Neural cell (in vitro differentiated cells): ENCODE results near the gene DHX30. TPM values are rescaled to one million over a fixed set of nuclear protein-coding genes. Genes with fewer than 3 reads are reported as not detected.

Experiments
- H2AFZ ChIP-seq: fragments of 200-600, 300-800 bp; sonication (generic), shearing (Covaris generic); 2 replicates; pipeline ENCODE4 v1.6.0; 2014; ENCODE audit warnings: low read depth, mild to moderate bottlenecking, antibody characterized with exemption, low read length, moderate library complexity
- H3F3A ChIP-seq: fragments of 200-600 bp; shearing (Covaris generic); 2 replicates; pipeline ENCODE4 v1.6.1; 2016; ENCODE audit warnings: mild to moderate bottlenecking, moderate library complexity, mixed read lengths, antibody characterized with exemption, low read length; ENCODE audit not compliant: insufficient read depth, poor library complexity, severe bottlenecking
- H3K27ac ChIP-seq: fragments of 200-600, 300-800 bp; sonication (generic), shearing (Covaris generic); 2 replicates; pipeline ENCODE4 v1.5.1; 2014; ENCODE audit warnings: mild to moderate bottlenecking, low read length, moderate library complexity
- H3K27me3 ChIP-seq: fragments of 300-800, 200-600 bp; sonication (generic), shearing (Covaris generic); 2 replicates; pipeline ENCODE4 v1.6.0; 2014; ENCODE audit warnings: mild to moderate bottlenecking, low read depth, low read length, moderate library complexity; ENCODE audit not compliant: insufficient read depth
- H3K36me3 ChIP-seq: fragments of 300-800, 200-600 bp; sonication (generic), shearing (Covaris generic); 2 replicates; pipeline ENCODE4 v1.5.1; 2014; ENCODE audit warnings: mild to moderate bottlenecking, antibody characterized with exemption, low read length, moderate library complexity; ENCODE audit not compliant: insufficient read depth
- H3K4me2 ChIP-seq: fragments of 300-800, 200-600 bp; sonication (generic), shearing (Covaris generic); 2 replicates; pipeline ENCODE4 v1.6.0; 2014; ENCODE audit warnings: mild to moderate bottlenecking, low read length
- H3K4me3 ChIP-seq: fragments of 300-800, 200-600 bp; sonication (generic), shearing (Covaris generic); 2 replicates; pipeline ENCODE4 v1.5.1; 2014; ENCODE audit warnings: mild to moderate bottlenecking, low read length, moderate library complexity
- H3K79me2 ChIP-seq: fragments of 200-600 bp; shearing (Covaris generic); replicated peaks from 2 replicates; pipeline ENCODE4 v1.6.0; 2014; ENCODE audit warnings: mild to moderate bottlenecking, low read length, moderate library complexity; ENCODE audit not compliant: insufficient read depth
- H3K9ac ChIP-seq: fragments of 300-800, 200-600 bp; sonication (generic), shearing (Covaris generic); 2 replicates; pipeline ENCODE4 v1.6.1; 2016; ENCODE audit warnings: mild to moderate bottlenecking, low read length, mixed read lengths
- H3K9me2 ChIP-seq: fragments of 200-600 bp; shearing (Covaris generic); 2 replicates; pipeline ENCODE4 v1.6.1; 2016; ENCODE audit warnings: mild to moderate bottlenecking, low read length, mixed read lengths; ENCODE audit not compliant: insufficient read depth
- H3K9me3 ChIP-seq: fragments of 200-600, 300-800 bp; sonication (generic), shearing (Covaris generic); 2 replicates; pipeline ENCODE4 v1.6.1; 2016; ENCODE audit warnings: mild to moderate bottlenecking, mixed run types, low read length, moderate library complexity, mixed read lengths
- H4K20me1 ChIP-seq: fragments of 200-600 bp; shearing (Covaris generic); 2 replicates; pipeline ENCODE4 v1.6.1; 2016; ENCODE audit warnings: mild to moderate bottlenecking, mixed run types; ENCODE audit not compliant: insufficient read depth
- EP300 ChIP-seq: fragments of 450-650 bp; conservative IDR thresholded peaks from 2 replicates; pipeline ENCODE4 v1.6.1; 2014; ENCODE audit warnings: antibody characterized with exemption, mild to moderate bottlenecking, moderate library complexity; ENCODE audit not compliant: poor library complexity, severe bottlenecking
- EZH2 ChIP-seq: fragments of 200-600, 300-800 bp; shearing (Covaris generic), sonication (generic); IDR thresholded peaks from 2 replicates; pipeline ENCODE4 v1.6.1; 2014; ENCODE audit warnings: antibody characterized with exemption, low read length, borderline replicate concordance, mild to moderate bottlenecking; ENCODE audit not compliant: insufficient read depth, poor library complexity, severe bottlenecking
- MXI1 ChIP-seq: fragments of 450-650 bp; conservative IDR thresholded peaks from 2 replicates; pipeline ENCODE4 v1.6.1; 2014; ENCODE audit warnings: antibody characterized with exemption, mild to moderate bottlenecking; ENCODE audit not compliant: poor library complexity, severe bottlenecking
- POLR2AphosphoS5 ChIP-seq: IDR thresholded peaks from 2 replicates; pipeline ENCODE4 v1.6.1; 2012
- RAD21 ChIP-seq: fragments of 450-650 bp; conservative IDR thresholded peaks from 2 replicates; pipeline ENCODE4 v1.6.1; 2014; ENCODE audit warnings: antibody characterized with exemption, mild to moderate bottlenecking, moderate library complexity
- SMC3 ChIP-seq: fragments of 450-650 bp; conservative IDR thresholded peaks from 2 replicates; pipeline ENCODE4 v1.6.1; 2014; ENCODE audit warnings: antibody characterized with exemption, mild to moderate bottlenecking, moderate library complexity; ENCODE audit not compliant: poor library complexity
- TAF1 ChIP-seq: IDR thresholded peaks from 2 replicates; pipeline ENCODE4 v1.6.1; 2012; ENCODE audit warnings: low read depth
- polyA minus RNA-seq: library from RNA; depleted of rRNA, polyadenylated mRNA; stranded (reverse); fragments of >200 nt; gene quantifications from 2 replicates; pipeline ENCODE4 v1.2.3, GENCODE V29; 2014
- polyA plus RNA-seq: library from polyadenylated mRNA; depleted of rRNA; stranded (reverse); fragments of >200 nt; gene quantifications from 2 replicates; pipeline ENCODE4 v1.2.3, GENCODE V29; 2014
- TF ChIP-seq, protein P1 (sequence below): fragments of 450-650 bp; IDR thresholded peaks from 2 replicates; pipeline ENCODE4 v1.5.1; 2014; ENCODE audit warnings: antibody characterized with exemption, mild to moderate bottlenecking, moderate library complexity; ENCODE audit not compliant: poor library complexity, severe bottlenecking
- TF ChIP-seq, protein P2 (sequence below): IDR thresholded peaks from 2 replicates; pipeline ENCODE4 v1.6.1; 2012; ENCODE audit warnings: borderline replicate concordance

DHX30 gene, protein sequence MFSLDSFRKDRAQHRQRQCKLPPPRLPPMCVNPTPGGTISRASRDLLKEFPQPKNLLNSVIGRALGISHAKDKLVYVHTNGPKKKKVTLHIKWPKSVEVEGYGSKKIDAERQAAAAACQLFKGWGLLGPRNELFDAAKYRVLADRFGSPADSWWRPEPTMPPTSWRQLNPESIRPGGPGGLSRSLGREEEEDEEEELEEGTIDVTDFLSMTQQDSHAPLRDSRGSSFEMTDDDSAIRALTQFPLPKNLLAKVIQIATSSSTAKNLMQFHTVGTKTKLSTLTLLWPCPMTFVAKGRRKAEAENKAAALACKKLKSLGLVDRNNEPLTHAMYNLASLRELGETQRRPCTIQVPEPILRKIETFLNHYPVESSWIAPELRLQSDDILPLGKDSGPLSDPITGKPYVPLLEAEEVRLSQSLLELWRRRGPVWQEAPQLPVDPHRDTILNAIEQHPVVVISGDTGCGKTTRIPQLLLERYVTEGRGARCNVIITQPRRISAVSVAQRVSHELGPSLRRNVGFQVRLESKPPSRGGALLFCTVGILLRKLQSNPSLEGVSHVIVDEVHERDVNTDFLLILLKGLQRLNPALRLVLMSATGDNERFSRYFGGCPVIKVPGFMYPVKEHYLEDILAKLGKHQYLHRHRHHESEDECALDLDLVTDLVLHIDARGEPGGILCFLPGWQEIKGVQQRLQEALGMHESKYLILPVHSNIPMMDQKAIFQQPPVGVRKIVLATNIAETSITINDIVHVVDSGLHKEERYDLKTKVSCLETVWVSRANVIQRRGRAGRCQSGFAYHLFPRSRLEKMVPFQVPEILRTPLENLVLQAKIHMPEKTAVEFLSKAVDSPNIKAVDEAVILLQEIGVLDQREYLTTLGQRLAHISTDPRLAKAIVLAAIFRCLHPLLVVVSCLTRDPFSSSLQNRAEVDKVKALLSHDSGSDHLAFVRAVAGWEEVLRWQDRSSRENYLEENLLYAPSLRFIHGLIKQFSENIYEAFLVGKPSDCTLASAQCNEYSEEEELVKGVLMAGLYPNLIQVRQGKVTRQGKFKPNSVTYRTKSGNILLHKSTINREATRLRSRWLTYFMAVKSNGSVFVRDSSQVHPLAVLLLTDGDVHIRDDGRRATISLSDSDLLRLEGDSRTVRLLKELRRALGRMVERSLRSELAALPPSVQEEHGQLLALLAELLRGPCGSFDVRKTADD
- polyA plus RNA-seq (101 and 115 TPM in 2 replicates), polyA minus RNA-seq (114 and 117 TPM in 2 replicates)

DNA sequence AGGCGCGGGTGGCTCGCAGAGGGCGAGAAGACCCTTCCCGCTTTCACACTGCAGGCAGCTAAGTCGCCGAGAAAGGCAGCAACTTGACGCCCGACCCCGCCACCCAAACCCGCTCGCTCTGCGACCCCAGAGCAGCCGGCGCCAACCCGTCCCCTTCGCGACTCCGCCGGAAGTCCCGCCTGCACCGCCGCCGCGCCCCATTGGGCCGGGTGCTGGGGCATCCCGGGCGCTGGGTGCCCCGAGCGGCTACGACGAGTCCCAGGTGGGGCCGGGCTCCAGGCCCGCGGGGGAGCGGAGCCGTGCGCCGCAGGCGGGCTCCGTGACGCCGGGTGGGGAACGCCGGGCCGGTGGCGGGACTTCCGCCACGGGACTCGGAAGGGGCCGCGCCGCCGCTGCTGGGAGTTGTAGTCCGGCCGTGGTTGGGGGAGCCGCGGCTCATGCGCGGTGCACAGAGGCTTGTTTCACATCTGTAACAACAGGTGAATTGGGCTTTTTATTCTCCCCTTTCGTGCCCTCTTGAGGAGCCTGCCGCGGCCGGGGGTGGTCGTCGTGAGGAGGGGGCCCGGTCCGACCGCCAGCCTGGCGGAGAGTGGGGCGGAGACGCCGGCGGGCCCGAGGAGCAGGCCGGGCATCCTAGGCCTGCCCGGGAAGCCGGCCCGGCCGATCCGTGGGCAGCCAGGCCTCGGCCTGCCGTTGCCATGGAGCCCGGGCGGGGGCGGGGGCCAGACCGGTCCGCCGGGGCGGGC lies at the start of gene DHX30:
Gene DHX30, plus strand, starts transcription at position 405 of the 746 bp plus-strand sequence. CDS start 7,546 bp downstream, outside the sequence.
- no peaks in the 10 kb centered on the region for H4K20me1 ChIP-seq
- peak within 1 kb of the TSS; percentile 88 for H3K4me2 ChIP-seq
- peak within 1 kb of the TSS; percentile 77 for H3K4me3 ChIP-seq
- H3K79me2 ChIP-seq: peaks cover 18% of the 10 kb centered on the region
- H3K9ac ChIP-seq: peak within 1 kb of the TSS; percentile 96
- H3K27ac ChIP-seq: peak within 1 kb of the TSS; percentile 98
- H3K9me3 ChIP-seq: no peaks in the 10 kb centered on the region
- no peaks in the 10 kb centered on the region for H3K27me3 ChIP-seq
- no peaks in the 10 kb centered on the region for H3K36me3 ChIP-seq
- H2AFZ ChIP-seq: peak within 1 kb of the TSS; percentile 98
- H3K9me2 ChIP-seq: no peaks in the 10 kb centered on the region
- TF ChIP-seq MXI1: peak; percentile 83
- TF ChIP-seq, protein P1, sequence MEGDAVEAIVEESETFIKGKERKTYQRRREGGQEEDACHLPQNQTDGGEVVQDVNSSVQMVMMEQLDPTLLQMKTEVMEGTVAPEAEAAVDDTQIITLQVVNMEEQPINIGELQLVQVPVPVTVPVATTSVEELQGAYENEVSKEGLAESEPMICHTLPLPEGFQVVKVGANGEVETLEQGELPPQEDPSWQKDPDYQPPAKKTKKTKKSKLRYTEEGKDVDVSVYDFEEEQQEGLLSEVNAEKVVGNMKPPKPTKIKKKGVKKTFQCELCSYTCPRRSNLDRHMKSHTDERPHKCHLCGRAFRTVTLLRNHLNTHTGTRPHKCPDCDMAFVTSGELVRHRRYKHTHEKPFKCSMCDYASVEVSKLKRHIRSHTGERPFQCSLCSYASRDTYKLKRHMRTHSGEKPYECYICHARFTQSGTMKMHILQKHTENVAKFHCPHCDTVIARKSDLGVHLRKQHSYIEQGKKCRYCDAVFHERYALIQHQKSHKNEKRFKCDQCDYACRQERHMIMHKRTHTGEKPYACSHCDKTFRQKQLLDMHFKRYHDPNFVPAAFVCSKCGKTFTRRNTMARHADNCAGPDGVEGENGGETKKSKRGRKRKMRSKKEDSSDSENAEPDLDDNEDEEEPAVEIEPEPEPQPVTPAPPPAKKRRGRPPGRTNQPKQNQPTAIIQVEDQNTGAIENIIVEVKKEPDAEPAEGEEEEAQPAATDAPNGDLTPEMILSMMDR: peak; percentile 8
- peak; percentile 57 for TF ChIP-seq TAF1
- TF ChIP-seq, protein P2, sequence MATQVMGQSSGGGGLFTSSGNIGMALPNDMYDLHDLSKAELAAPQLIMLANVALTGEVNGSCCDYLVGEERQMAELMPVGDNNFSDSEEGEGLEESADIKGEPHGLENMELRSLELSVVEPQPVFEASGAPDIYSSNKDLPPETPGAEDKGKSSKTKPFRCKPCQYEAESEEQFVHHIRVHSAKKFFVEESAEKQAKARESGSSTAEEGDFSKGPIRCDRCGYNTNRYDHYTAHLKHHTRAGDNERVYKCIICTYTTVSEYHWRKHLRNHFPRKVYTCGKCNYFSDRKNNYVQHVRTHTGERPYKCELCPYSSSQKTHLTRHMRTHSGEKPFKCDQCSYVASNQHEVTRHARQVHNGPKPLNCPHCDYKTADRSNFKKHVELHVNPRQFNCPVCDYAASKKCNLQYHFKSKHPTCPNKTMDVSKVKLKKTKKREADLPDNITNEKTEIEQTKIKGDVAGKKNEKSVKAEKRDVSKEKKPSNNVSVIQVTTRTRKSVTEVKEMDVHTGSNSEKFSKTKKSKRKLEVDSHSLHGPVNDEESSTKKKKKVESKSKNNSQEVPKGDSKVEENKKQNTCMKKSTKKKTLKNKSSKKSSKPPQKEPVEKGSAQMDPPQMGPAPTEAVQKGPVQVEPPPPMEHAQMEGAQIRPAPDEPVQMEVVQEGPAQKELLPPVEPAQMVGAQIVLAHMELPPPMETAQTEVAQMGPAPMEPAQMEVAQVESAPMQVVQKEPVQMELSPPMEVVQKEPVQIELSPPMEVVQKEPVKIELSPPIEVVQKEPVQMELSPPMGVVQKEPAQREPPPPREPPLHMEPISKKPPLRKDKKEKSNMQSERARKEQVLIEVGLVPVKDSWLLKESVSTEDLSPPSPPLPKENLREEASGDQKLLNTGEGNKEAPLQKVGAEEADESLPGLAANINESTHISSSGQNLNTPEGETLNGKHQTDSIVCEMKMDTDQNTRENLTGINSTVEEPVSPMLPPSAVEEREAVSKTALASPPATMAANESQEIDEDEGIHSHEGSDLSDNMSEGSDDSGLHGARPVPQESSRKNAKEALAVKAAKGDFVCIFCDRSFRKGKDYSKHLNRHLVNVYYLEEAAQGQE: peak; percentile 55
- no peak for TF ChIP-seq SMC3
- peak; percentile 82 for TF ChIP-seq POLR2AphosphoS5
- TF ChIP-seq RAD21: no peak
- TF ChIP-seq EZH2: no peak
- TF ChIP-seq EP300: peak; percentile 40
- peaks cover 3% of the 10 kb centered on the region for H3F3A ChIP-seq
